ENCODE measurements around the gene BCHE.

BCHE gene

GRCh38 chr3:165784337-165784736 lies 52.9 kb downstream of the BCHE start:
- no peak for DNase-seq (ENCODE audit: low read depth)
- TF ChIP-seq CTCF (conservative IDR thresholded peaks at IDR 0.05; ENCODE audit: low read depth, low read length), result no peak
- H3K4me3 ChIP-seq (ENCODE audit: low read depth, low read length), result no peak overlapping the region

- no peak for TF ChIP-seq CTCF (conservative IDR thresholded peaks at IDR 0.05; ENCODE audit: low read depth, low read length)
Measured at GRCh38 chr3:165783383-165783782, 53.8 kb downstream of the BCHE start.

GRCh38 chr3:165778891-165779290 lies 58.3 kb downstream of the BCHE start:
- no peak overlapping the region for H3K4me3 ChIP-seq (ENCODE audit: low read depth, low read length)
- no peak for DNase-seq (ENCODE audit: low read depth)
- TF ChIP-seq CTCF (conservative IDR thresholded peaks at IDR 0.05; ENCODE audit: low read depth, low read length), result no peak

More at GRCh38 chr3:165783383-165783782, 53.8 kb downstream of the BCHE start:
- no peak overlapping the region for H3K4me3 ChIP-seq (ENCODE audit: low read depth, low read length)
- no peak for DNase-seq (ENCODE audit: low read depth)

- no peak for TF ChIP-seq CTCF (conservative IDR thresholded peaks at IDR 0.05; ENCODE audit: low read depth, low read length)
Measured at GRCh38 chr3:165778456-165778855, 58.8 kb downstream of the BCHE start.

GRCh38 chr3:165775824-165776223 lies 61.4 kb downstream of the BCHE start:
- TF ChIP-seq CTCF (conservative IDR thresholded peaks at IDR 0.05; ENCODE audit: low read depth, low read length), result no peak
- H3K4me3 ChIP-seq (ENCODE audit: low read depth, low read length), result no peak overlapping the region
- no peak for DNase-seq (ENCODE audit: low read depth)

More at GRCh38 chr3:165778456-165778855, 58.8 kb downstream of the BCHE start:
- H3K4me3 ChIP-seq (ENCODE audit: low read depth, low read length), result no peak overlapping the region
- DNase-seq (ENCODE audit: low read depth), result no peak

- no peak for TF ChIP-seq CTCF (conservative IDR thresholded peaks at IDR 0.05; ENCODE audit: low read depth, low read length)
- H3K4me3 ChIP-seq (ENCODE audit: low read depth, low read length), result no peak overlapping the region
- peak; percentile 23 for DNase-seq (ENCODE audit: low read depth)
Measured at GRCh38 chr3:165770781-165771180, 66.4 kb downstream of the BCHE start.

DNA sequence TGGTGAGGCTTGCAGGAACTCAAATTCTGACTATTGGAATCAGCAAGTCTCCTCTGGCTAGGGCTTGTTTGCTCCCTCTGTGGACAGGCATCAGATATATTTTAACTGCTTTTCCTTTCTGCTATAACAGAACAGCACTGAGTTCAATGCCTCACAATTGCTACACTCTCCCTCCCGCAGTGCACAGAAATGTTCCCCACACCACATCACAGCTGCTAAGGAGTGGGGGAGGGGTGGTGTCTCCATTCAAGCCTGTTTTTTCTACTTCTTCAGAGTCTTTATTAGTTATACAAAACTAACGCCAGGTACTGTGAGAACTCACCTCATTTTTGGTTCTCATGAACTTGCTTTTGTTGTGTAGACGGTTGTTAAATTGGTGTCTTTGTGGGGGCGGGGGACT lies 68.5 kb downstream of the BCHE start:
- DNase-seq (ENCODE audit: low read depth), result peak; percentile 29
- no peak overlapping the region for H3K4me3 ChIP-seq (ENCODE audit: low read depth, low read length)
- no peak for TF ChIP-seq CTCF (conservative IDR thresholded peaks at IDR 0.05; ENCODE audit: low read depth, low read length)

Measured in choroid plexus epithelial cell (primary cell).